ENCODE data around the gene ATG9B. TPM values are rescaled to one million over a fixed set of nuclear protein-coding genes. Genes with fewer than 3 reads are reported as not detected.

Gene ATG9B
- total and polyA plus RNA-seq, 2 of the 13 experiments (the other 11 are each of a cell fraction or from before 2014, with no cell fraction given), result 0.24 TPM; not detected in 1

- TF ChIP-seq ZNF646 (CRISPR knock-in tag; IDR thresholded peaks at IDR 0.05) (no peak), TFDP1 (CRISPR knock-in tag; IDR thresholded peaks at IDR 0.05; ENCODE audit: borderline replicate concordance) (peak; percentile 53; the same call in 1 of the 2 replicates), ZNF597 (CRISPR knock-in tag; IDR thresholded peaks at IDR 0.05) (no peak), ZBTB2 (CRISPR knock-in tag; IDR thresholded peaks at IDR 0.05; ENCODE audit: low read depth) (no peak), THAP9 (CRISPR knock-in tag; IDR thresholded peaks at IDR 0.05; ENCODE audit: borderline replicate concordance) (no peak), ZNF260 (CRISPR knock-in tag; IDR thresholded peaks at IDR 0.05; ENCODE audit: borderline replicate concordance, low read depth) (no peak), STAT6 (CRISPR knock-in tag; IDR thresholded peaks at IDR 0.05; ENCODE audit: borderline replicate concordance) (no peak), U2AF1 (optimal IDR thresholded peaks at IDR 0.05; ENCODE audit: low read depth, low read length) (no peak)
Measured at GRCh38 chr7:151017953-151018420, 6.3 kb downstream of the ATG9B start (continued).
